Brain microvascular endothelial cell (primary cell): ENCODE measurements around the gene STRN4.

Experiments used
- DNase-seq: peaks from one replicate; pipeline ENCODE4 v3.0.0-alpha.2; 2020
- H3K27ac ChIP-seq: fragments of 250-450 bp; sonication (Bioruptor Pico); 2 replicates; pipeline ENCODE4 v1.5.1; 2020; ENCODE audit warnings: mild to moderate bottlenecking, moderate library complexity
- H3K27me3 ChIP-seq: fragments of 250-450 bp; sonication (Bioruptor Pico); replicated peaks from 2 replicates; pipeline ENCODE4 v1.5.1; 2020; ENCODE audit warnings: mild to moderate bottlenecking
- H3K36me3 ChIP-seq: fragments of 250-450 bp; sonication (Bioruptor Pico); replicated peaks from 2 replicates; pipeline ENCODE4 v1.5.1; 2020; ENCODE audit warnings: mild to moderate bottlenecking
- H3K4me3 ChIP-seq: 2 replicates; pipeline ENCODE4 v1.5.1; 2011; ENCODE audit warnings: low read depth, mild to moderate bottlenecking, control low read depth, low read length, moderate library complexity
- in situ Hi-C: cut with HindIII; loops from 2 replicates; pipeline ENCODE4 v1.10.0; 2017; ENCODE audit warnings: low sequenced_read_pairs, low pct_ligation_motif_present
- TF ChIP-seq, protein P1 (sequence below): IDR thresholded peaks from 2 replicates; pipeline ENCODE4 v1.5.1; 2011; ENCODE audit warnings: low read depth, mild to moderate bottlenecking, moderate library complexity, low read length, control low read depth, inconsistent platforms; ENCODE audit errors: missing control alignments

Gene STRN4

DNA sequence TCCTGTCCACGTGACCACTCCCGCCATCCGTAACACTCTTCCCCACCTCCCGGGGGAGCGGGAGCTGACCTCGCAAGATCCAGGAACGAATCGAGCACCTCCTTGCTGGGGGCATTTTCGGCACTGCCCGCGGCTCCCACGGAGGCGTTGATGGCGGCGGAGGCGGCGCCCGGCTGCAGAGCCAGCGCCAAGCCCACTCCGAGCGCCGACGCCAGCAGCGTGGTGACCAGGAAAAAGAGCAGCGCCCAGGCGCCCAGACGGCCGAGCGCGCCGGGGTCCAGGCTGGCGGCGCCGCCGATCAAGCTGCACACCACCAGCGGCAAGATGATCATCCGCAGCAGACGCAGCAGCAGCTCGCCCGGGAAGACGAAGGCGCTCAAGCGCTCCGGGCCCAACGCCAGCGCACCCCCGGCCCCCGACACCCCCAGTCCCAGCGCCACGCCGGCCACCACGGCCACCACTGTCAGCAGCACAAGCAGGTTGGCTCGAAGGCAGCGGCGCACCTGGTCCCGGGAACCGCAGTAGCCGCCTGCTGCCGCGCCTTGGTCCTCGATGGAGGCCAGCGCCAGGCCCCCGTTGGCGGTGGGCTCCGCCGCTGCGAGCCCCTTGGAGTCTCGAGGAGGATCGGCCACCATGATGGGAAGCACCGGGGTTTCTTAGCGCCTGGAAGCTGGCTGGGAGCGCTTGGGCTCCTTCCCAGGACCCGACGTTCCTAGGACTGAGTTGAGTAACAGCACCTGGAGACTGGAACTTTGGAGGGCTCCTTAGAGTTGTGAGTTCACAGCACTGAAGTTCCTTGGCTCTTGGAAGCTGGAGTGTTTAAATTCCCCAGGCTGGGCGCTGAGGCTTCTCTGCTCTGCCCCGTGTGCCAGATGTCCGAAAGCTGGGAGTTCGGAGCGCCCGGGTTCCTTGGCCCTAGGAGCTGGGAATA, 41.3 kb upstream of the STRN4 start:
- peak; percentile 24 for DNase-seq
- in situ Hi-C loops: no loop called here
- Histone ChIP-seq H3K27me3 (no peaks in the 10 kb centered on the region), H3K4me3 (peak overlapping the region; percentile 84), H3K27ac (peak overlapping the region; percentile 88), H3K36me3 (peaks cover 19% of the 10 kb centered on the region)
- TF ChIP-seq, protein P1, sequence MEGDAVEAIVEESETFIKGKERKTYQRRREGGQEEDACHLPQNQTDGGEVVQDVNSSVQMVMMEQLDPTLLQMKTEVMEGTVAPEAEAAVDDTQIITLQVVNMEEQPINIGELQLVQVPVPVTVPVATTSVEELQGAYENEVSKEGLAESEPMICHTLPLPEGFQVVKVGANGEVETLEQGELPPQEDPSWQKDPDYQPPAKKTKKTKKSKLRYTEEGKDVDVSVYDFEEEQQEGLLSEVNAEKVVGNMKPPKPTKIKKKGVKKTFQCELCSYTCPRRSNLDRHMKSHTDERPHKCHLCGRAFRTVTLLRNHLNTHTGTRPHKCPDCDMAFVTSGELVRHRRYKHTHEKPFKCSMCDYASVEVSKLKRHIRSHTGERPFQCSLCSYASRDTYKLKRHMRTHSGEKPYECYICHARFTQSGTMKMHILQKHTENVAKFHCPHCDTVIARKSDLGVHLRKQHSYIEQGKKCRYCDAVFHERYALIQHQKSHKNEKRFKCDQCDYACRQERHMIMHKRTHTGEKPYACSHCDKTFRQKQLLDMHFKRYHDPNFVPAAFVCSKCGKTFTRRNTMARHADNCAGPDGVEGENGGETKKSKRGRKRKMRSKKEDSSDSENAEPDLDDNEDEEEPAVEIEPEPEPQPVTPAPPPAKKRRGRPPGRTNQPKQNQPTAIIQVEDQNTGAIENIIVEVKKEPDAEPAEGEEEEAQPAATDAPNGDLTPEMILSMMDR: no peak

DNA sequence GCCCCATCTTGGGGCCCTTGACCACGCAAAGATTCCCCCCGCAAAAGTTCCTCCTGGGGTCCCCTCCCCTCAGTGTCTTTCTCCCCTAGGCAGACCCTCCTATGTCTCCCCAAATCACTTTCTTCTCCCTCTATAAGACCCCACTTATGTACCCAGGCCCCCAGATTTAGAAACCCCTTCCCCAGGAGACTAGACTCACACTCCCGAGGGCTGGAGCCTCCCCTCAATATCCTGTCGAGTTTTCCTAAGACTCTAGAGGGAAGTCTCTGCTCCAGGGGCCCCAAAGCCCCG, 40.7 kb upstream of the STRN4 start:
- DNase-seq: no peak
- TF ChIP-seq, protein P1: no peak
- peak overlapping the region; percentile 84 for H3K4me3 ChIP-seq
- peak overlapping the region; percentile 88 for H3K27ac ChIP-seq
- H3K27me3 ChIP-seq: no peaks in the 10 kb centered on the region
- H3K36me3 ChIP-seq: peaks cover 22% of the 10 kb centered on the region
- in situ Hi-C loops: no loop called here

DNA sequence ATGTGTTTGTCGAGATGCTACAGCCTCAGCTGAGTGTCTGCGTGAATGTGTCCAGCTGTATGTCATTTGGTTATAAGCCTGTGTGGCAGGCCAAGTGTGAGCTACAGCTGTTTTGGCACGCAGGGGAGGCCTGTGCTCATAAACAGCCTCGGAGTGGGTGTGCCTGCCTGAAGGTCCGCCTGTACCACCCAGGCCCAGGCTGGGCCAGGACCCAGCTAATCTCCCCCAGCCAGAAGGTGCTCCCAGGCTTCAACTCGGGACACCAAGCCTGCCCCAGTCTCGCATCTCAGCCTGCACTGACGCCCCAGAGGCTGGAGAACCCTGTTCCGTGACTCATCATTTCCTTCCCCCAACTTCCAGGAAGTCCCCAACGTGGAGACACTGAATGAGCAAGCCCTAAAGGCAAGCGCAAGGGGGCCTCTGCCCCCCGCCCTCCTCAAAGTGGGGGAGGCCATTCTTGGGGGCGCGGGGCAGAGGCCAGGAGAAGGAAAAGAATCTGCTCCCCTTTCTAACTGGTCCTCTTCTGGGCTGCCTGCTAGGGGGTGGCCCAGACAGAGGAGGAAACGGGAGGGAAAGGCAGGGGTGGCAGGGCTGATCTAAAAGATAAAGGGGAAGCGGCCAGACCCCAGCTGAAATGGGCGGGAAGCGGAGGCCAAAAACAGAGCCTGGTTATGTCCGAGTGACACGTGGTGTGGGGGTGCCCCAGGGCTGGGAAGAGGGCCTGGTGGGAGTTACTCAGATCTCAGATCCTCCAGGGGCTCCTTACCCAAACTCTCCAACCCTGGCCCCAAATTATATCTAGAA, 40.2 kb upstream of the STRN4 start:
- DNase-seq: peak; percentile 64
- in situ Hi-C loops: no loop called here
- H3K36me3 ChIP-seq: peaks cover 28% of the 10 kb centered on the region

DNA sequence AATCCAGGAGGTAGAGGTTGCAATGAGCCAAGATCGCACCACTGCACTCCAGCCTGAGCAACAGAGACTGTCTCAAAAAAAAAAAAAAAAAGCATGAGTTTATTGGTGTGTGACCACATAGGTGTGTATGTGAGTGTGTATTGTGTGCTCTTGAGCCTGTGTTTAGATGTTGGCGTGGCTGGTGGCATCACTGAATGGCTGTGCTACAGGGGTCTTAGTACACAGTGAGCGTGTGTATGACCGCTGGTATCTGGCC, 39.7 kb upstream of the STRN4 start:
- H3K36me3 ChIP-seq: peaks cover 32% of the 10 kb centered on the region
- TF ChIP-seq, protein P1: no peak
- H3K27me3 ChIP-seq: no peaks in the 10 kb centered on the region
- H3K27ac ChIP-seq: peak overlapping the region; percentile 88
- H3K4me3 ChIP-seq: peak overlapping the region; percentile 84
- DNase-seq: no peak
- in situ Hi-C loops: no loop called here

More for the DNA sequence above, 40.2 kb upstream of the STRN4 start:
- no peaks in the 10 kb centered on the region for H3K27me3 ChIP-seq
- H3K4me3 ChIP-seq: peak overlapping the region; percentile 84
- TF ChIP-seq, protein P1: peak; percentile 3
- peak overlapping the region; percentile 88 for H3K27ac ChIP-seq

DNA sequence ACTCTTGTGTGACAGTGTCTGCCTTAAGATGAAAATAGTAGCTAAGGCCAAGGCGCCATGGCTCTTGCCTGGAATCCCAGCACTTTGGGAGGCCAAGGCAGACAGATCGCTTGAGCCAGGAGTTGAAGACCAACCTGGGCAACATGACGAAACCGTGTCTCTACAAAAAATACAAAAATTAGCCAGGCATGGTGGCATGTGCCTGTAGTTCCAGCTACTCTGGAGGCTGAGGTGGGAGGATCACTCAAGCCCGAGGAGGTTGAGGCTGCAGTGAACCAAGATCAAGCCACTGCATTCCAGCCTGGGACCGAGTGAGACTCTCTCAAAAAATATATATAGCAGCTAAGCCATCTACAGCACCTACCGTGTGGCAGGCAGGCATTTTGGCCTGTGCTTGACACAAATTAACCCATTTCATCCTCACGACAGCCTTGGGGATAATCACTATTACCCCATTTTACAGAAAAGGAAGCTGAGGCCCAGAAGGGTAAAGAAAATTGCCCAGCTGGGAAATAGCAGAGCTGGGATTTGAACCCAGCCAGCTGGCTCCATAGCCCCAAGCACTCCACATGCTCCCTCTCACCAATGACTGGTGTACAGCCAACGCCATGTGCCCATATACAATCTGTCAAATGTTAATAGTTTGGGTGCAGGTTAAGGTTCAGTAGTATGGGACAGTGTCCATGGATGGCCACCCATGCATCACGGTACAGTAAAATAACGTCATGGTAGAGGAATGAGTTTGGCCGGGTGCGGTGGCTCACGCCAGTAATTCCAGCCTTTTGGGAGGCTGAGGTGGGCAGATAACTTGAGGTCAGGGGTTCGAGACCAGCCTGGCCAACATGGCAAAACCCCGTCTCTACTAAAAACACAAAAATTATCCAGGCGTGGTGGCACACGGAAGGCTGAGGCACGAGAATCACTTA, 39.1 kb upstream of the STRN4 start:
- H3K36me3 ChIP-seq: peaks cover 36% of the 10 kb centered on the region
- H3K4me3 ChIP-seq: peak overlapping the region; percentile 84
- in situ Hi-C loops: no loop called here
- TF ChIP-seq, protein P1: no peak
- no peaks in the 10 kb centered on the region for H3K27me3 ChIP-seq
- peak overlapping the region; percentile 88 for H3K27ac ChIP-seq
- DNase-seq: no peak
